Cerebellar nuclear complex (tissue), 1 donor: ENCODE results near the gene RASAL2.
"Not testable (repeated sequence)": the region's sequence is repeated elsewhere in the genome, so short reads cannot be mapped to it uniquely, and the experiment has no call there.

ENCODE experiments used
- DNase-seq, 2 experiments: peaks; one replicate each; lab custom pipeline; 2025; lab: John Stamatoyannopoulos, UW

RASAL2 gene

DNA sequence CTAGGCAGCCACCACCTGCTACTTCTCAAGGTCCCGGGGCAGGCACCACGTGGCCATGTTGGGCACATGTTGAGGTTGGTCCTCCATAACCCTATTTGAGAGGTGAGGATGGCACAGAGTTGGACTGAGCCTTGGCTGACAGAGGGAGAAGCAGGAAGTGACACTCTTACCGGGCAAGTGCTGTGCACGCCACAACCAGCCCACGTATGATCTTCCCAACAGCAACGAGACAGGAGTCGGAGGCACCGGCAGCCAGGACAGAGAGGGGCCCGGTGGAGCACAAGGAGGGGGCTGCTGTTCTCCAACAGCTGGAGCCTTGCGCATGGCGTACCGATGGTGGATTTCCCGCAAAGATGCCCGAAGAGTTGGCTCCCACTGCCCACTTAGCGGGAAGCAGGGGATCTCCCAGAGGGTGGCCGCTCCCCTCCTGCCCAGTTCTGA, 399.4 kb downstream of the RASAL2 start:
- DNase-seq, result no peak

DNA sequence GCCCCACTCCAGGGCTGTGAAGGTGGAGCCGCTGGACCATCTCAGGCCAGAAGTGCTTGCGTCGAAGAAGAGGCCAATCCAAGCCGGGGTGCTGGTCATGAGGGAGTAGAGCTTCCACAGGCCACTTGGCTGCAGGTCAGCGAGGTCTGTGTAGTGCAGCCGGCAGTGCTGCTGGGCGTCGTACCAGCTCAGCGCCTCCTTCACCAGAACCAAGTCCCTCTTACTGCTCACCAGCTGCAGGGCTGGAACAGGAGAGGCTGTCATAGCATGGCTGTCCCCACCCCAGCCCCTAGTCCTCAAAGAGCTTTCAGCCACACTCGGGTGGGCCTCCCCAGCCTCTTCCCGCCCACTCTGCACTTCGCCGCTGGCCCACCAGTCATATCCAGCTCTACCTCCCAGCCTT, 400.7 kb downstream of the RASAL2 start:
- no peak for DNase-seq

DNA sequence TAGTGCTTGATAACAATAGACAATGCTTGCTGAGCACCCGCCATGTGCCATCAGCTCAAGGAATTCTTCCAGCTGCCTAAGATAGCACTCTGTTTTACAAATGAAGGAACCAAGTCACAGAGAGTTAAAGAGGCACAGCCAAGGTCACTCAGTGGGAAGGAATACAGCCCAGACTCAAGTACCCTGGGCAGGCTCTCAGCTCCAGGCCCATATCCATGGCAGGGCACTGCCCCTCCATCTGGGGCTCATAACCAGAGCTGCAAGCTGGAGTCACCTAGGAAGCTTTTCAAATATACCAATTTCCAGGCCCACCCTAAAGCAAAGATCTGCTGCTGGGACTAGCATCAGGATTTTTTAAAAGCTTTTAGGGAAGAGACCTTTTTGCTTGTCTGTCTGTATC, 401.3 kb downstream of the RASAL2 start:
- no peak for DNase-seq

DNA sequence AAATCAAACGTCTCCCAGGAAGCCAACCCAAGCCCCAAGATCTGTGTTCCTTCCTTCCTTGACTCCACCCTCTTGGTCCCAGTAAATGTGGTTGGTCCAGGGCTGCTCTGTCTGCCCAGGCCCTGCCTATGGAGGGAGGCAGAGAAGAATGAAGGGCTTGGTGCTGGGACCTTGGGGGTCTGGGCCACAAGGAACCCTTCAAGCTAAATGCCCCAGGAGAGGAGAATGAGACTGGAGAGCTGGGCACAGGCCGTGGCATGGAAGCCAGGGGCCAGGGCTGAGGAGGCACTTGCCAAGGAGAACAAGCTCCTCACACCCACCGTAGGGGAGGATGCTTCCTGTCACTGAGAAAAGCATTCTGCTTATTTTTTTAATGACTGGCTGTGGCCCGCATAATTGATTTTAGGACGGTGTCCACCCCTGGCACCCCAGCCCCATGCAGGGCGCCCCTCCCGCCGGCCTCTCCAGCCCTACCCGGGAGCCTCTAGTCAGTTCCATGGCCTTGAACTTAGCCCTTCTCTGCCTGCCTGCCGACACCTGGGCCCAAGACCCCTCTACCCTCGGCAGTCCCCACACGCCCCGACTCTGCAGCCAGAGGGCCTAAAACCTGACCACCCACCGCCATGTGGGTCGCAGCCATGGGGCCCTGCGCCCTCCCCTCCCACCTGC, 402.0 kb downstream of the RASAL2 start:
- no peak for DNase-seq

DNA sequence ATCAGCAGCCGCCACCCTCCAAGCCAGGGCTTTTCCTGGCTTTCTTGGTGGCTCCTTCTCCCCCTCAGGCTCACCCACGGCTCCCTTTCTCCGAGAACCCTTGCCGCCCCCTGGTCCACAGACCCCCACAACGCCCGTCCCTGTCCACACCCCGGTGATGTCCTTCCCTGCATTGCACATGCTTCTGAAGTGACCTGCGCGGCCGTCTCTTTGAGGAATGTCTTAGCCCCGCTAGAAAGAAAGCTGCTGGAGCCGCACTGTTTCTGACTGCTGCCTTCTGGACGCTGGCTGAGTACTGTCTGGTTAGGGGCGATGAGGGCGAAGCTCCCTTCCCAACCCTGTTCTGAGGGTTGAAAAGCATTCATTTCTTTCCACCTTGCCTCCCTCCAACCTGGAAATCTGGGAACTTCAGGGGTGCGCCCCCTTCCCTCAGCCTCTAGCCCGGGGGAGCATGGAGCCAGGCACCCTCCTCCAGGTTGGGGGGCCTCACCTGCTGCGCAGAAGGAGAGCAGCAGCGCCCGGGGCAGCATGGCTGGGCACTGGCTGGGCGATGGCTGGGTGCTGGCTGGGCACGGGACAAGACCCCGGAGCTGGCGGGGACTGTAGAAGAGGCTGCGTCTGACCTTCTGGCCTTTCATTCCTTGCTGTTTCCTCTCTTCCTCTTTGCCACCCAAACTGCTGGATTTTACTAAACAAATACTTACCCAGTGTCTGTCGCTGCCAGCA, 402.7 kb downstream of the RASAL2 start, which contains the start of gene CLEC20A:
Gene CLEC20A (minus strand): TSS at position 555 of the 726 bp plus-strand sequence. CDS start 25 bp downstream, at position 530.
- no peak for DNase-seq

DNA sequence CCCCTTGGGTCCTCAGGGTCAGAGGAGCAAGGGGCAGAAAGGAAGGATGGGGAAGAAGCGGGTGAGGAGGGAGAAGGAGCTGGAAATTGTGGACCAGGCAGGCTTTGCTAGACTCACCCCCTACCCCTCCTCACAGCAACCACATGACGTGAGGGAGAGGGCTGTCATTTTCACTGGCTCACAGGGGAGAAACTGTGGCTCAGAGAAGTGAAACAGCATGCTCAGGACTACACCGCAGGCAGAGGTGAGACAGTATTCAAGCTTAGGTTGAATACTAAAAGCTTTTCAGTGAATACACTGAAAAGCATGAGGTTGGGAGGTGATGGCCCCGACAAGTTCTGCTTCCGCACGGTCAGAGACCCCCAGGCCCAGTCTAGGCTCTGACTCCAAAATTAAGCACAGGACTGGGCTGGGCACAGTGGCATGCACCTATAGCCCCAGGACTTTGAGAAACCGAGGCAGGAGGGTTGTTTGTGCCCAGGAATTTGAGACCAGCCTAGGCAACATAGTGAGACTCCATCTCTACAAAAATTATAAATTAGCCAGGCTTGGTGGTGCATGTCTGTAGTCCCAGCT, 404.1 kb downstream of the RASAL2 start:
- no peak for DNase-seq

DNA sequence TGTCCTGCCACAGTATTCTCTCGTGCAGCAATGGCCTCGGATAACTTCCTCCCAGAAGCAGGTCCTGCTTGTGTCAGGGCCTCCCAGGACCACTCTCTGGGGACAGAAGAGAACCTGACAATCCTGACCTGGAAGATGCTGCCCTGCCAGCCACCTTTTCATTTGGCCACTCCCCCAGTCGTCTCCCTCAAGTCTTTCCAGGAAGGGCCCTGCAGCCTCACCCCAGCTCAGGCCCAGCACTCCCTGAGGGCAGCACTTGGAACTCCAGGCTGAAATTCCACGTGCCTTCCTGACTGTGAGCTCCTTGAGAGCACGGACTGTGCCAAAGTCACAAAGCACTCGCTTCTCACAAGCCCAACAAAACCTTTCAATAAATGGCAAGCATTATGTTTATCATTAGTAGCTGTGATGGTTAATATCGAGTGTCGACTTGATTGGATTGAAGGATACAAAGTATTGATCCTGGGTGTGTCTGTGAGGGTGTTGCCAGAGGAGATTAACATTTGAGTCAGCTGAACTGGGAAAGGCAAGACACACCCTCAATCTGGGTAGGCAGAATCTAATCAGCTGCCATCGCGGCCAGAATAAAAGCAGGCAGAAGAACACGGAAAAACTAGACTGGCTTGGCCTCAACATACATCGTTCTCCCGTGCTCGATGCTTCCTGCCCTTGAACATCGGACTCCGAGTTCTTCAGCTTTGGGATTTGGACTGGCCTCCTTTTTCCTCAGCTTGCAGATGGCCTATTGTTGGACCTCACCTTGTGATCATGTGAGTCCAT, 405.2 kb downstream of the RASAL2 start:
- no peak for DNase-seq

DNA sequence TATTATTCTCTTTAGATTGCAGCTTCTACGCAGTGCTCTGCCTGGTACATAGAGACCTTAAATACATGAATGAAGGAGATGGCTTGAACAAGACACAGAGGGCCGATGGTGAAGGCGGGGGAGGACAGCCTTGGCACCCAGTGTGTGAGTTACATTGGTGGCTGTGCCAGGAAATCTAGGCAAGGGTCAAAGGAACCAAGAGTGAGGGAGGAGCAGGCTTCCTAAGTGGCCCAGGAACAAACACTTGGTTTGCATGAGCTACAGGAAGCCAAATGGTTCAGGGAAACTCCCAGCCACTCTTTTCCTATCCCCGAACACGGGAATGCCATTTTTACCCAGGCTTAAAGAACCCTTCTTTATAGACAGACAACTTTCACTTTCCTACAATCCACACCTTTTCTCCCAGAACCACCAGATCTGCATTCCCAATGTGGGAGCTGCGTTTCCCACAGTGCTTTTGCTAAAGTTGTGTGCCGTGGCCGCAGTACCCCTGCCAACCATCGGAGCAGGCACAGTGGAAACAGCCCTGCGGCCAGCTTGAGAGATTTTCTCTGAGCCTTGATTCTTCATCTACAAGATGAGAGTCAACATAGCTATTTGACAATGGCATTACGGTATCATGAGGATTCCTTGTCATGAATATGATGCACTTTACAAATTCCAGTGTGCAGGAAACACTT, 406.3 kb downstream of the RASAL2 start:
- no peak for DNase-seq

DNA sequence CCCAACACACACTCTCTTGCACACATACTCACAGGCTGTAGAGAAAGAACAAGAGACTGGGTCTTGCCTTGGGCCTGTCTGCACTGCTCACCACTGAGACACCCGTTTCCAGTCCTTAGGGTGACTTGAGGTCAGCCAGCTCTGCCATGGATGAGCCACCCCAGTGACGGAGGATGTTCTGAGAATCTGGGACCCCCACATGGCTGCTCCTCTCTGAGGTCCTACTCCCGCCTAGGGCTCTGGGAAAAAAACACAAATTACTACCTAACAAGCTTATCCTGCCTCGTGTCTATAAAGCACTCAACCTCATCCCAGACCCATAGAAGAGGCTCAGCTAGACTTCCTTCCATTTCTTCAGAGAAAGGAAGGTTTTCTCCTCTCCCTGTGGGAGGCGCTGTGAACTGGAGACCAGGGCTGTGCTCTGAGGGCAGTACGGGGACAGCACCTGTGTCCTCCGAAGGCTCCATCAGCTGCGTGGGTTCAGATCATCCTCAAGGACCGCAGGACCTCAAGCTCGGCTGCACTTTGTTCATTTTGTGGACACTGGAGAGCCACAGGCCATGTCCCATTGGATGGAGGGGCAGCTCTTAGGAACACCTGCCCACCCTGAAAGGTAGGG, 407.1 kb downstream of the RASAL2 start:
- no peak for DNase-seq

DNA sequence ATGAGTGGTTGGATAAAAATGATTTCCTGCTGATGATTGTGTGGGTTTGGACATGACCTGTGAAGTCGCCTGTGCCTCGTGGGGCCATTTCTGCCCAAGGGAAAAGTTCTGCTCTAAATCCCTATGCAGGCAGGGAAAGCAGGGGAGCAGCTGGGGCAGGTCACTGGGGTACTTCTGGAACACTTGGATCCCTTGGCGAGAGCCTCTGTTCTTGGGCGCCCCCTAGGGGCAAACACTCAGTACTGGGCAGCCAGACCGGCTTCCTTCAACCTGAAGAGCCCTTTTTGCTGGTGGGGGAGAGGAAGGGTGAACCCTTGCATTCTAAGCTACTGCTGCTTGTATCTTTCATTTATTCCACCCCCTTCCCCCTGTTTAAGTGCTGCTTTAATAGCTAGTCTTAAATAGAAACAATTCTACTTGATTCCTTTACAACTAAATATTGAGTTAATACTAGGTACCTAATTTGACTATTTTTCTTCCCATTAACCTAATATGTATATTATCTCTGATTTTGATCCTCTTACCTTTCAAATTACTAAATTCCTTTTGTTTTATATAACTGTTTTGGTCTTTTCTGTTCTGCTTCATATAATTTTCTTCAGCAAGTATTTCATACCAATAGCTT, 407.9 kb downstream of the RASAL2 start:
- DNase-seq, result no peak

DNA sequence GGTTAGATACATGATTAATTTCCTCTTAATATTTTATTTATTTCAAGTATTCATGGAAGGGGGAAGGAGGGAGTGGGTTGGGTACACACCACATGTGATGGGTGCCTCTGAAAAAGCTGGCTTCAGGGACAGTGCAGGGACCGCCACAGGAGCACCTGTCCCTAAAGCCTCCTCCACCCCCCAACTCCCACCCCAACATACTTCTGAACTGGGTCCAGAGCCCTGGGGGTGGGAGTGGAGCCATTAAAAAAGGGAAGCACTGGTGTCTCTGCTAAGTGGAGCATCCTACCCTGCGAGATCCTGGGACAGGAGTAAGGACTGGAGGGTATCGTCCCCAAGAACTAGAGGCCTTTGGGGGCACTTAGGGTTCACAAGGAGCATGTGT, 408.4 kb downstream of the RASAL2 start:
- no peak for DNase-seq

DNA sequence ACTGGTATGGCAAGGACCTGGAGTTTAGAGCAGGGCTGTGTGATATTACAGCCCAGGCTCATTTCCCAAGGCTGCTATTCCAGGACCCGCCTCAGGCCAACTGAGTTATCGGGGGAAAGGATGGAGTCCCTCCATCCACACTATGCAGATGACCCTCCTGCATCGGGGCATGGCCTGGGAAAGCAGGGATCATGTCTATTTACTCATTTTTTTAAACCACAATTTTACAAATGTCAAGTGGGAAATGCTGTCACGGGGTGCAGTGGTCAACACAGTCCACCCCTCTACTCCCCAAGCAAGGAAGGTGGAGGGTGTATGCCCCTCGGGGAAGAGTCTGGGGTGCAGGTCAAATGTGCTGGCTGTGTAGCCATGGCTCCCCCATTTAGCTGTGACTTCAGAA, 409.0 kb downstream of the RASAL2 start:
- DNase-seq, result no peak

DNA sequence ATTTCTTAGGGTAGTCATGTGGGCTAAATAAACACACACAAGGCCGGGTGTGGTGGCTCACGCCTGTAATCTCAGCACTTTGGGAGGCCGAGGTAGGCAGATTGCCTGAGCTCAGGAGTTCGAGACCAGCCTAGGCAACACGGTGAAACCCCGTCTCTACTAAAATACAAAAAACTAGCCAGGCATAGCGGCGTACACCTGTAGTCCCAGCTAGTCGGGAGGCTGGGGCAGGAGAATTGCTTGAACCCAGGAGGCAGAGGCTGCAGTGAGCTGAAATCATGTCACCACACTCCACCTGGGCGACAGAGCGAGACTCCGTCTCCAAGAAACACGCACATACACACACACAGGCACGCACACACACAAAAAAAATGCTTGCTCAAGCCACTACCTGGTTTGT, 409.4 kb downstream of the RASAL2 start:
- DNase-seq, result not testable (repeated sequence)

DNA sequence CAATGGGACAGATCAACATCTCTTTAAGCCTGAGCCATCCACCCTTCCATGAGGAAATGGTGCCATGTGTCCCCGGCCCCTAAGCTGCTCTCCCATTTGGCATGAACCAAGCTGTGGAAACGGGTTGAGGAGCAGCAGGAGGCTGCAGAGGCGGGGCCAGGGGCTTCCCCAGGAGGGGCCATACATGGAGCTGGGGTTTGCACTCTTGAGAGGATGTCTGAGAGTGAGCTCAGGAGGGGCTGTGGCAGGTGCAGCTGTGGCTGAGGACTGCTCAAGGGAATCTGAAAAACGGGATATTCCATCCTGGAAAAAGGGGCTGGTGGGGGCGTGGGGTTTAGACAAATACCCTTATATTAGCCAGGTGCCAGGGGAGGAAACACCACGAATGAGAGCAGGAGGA, 409.9 kb downstream of the RASAL2 start:
- no peak for DNase-seq

DNA sequence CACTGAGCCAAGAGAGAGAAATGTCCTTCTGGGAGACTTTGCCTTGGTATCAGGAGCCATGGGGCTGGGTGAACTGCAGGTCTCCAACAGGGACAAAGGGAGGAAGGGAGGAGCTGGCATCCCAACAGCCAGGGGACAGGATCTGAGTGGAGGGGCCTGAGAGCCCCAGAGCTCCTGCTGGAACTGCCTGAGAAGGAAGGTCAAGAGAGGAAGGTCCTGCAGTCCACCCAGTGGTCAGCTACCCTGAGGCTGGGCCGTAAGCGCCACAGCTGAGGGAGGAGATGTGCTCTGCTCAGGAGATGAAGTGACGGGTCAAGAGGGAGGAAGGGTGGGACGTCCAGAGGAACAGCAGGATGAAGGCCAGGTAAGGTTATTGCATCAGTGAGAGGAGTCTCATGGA, 410.4 kb downstream of the RASAL2 start:
- DNase-seq, result no peak

DNA sequence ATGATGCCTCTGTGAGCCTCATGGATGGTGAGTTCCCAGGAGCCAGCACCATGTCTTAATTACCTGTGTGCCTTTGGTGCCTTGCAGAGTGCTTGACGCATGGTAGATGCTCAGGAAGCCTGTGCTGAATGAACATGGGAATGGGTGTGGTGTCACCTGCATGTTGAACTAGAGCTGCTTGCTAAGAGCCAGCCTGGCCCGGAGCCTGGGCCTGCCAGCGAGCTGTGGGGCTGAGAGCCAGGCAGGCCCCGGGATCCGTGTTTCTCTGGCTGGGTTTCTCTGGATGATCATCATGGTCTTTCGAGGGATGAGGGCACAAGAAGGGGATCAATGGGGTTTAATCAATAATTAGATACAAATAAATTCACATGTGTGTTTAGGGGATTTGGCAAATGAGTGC, 412.3 kb downstream of the RASAL2 start:
- DNase-seq, result no peak

DNA sequence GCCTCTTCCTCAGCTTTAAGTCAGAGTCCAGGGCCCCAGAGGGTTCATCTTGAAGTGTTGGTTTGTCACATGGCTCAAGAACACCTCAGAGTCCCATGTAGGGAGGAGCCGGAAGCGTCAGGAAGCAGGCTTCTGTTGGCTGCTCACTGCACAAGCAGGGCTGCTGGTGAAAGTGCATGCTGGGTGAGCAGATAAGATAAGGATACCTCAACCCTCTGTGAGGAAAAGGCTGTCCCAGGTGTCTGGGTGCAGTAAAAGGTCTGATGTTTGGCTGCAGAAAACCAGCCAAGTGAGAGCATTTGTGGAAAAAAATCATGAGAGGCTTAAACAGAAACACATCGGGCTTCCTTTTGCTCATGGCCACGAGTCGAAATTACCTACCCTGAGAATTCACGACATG, 412.8 kb downstream of the RASAL2 start:
- DNase-seq, result no peak

DNA sequence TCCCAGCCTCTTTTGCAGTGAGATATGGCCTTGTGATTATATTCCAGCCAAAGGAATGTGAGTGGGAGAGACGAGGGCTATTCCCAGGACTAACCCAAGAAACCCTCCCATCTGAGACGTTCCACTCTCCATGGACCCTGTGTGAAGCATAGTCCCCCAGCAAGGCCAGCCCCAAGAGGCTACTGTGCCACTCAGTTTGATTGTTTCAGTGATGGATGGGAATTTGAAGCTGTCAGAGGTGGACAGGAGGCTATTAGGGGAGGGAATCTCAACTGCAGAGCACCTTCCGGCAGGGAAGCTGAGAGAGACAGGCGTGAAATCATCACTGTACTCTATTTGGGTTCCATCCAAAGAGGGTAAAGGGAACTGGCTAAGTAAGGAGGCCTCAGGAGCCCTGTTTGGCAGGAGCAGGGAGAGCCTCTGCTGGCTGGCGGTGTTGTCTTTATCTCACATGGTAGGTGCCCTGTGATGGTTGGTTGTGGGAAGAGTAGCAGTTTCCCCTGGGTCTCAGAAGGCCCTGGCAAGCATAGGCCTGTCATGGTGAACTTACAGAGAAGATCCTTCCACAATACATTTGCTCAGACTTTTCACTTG, 415.6 kb downstream of the RASAL2 start:
- DNase-seq, result no peak

DNA sequence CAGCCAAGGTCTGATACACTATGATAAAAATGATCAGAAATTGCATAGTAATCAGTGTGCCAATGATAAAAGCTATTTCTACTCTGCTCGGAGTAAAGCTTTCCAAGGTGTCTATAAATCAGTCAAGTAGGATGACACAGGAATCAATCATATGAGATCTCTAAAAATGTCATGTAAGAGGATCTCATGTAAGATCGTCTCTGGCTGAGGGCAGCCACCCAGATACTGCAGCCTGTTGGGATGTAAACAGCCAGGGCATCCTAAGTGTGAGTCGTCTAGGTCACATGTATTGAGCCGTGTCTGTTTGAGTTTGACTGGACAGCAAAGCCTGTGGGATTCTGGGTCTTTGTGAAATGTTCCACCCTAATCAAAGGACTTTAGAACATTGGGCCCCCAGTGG, 416.3 kb downstream of the RASAL2 start:
- no peak for DNase-seq

DNA sequence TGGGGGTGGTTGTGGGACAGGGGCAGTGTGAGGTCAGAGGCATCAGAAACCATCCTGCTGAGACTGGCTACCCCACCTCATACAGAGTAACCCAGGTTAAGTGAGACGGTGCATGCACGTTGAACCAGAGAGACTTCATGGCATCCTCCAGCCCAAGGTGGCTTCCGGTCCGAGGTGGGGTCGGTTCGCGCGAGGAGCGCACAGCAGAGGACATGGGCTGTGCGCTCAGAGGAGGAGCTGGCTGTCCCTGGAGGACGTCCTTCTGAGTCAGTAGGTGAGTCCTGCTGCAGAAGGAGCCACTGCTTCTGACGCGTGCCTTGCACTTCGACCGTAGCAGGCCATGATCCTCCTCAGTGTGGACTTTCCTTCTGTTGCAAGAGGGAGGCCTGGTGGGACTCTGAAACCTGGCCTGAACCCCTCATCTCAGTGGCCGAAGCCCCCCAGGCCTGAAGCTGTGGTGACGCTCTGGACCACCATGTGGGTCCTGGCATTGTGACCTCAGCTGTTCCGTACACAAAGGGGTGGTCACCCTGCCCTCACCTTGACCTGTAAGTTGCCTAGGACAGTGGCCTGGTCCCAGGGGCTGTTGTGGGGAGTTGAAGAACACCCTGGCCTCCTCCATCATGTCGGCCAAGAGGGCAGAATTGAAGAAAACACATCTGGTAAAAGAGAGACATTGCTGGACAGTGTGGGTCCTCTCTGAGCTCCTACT, 418.8 kb downstream of the RASAL2 start, which contains the start of gene TEX35:
Gene TEX35 (plus strand): TSS at position 544 of the 712 bp plus-strand sequence. CDS start 80 bp downstream, at position 624.
- no peak for DNase-seq
